Nephron progenitor cell (in vitro differentiated cells): Measurements from ENCODE around the gene ACOX3.

Experiments
- DNase-seq: peaks from one replicate; pipeline ENCODE4 v3.0.0; 2021
- H3K27ac Mint-ChIP-seq: 2 replicates; pipeline ENCODE4 v1.8.0; 2021; ENCODE audit warnings: mild to moderate bottlenecking, moderate library complexity, mixed read lengths
- H3K27me3 Mint-ChIP-seq: 2 replicates; pipeline ENCODE4 v1.8.0; 2021; ENCODE audit warnings: mild to moderate bottlenecking, low read depth, mixed read lengths; ENCODE audit not compliant: poor library complexity
- H3K36me3 Mint-ChIP-seq: 2 replicates; pipeline ENCODE4 v1.8.0; 2021; ENCODE audit warnings: low read depth, mixed read lengths
- H3K4me1 Mint-ChIP-seq: 2 replicates; pipeline ENCODE4 v1.8.0; 2021; ENCODE audit warnings: mixed read lengths
- H3K4me3 Mint-ChIP-seq: 2 replicates; pipeline ENCODE4 v1.8.0; 2021; ENCODE audit warnings: mild to moderate bottlenecking, moderate library complexity, mixed read lengths
- H3K9me3 Mint-ChIP-seq: 2 replicates; pipeline ENCODE4 v1.8.0; 2021; ENCODE audit warnings: mild to moderate bottlenecking, moderate library complexity, mixed read lengths
- TF ChIP-seq, protein P1 (sequence below): fragments of 200-600 bp; sonication (generic); IDR thresholded peaks from 2 replicates; pipeline ENCODE4 v1.5.0; 2021; ENCODE audit warnings: antibody characterized with exemption

ACOX3 gene

DNA sequence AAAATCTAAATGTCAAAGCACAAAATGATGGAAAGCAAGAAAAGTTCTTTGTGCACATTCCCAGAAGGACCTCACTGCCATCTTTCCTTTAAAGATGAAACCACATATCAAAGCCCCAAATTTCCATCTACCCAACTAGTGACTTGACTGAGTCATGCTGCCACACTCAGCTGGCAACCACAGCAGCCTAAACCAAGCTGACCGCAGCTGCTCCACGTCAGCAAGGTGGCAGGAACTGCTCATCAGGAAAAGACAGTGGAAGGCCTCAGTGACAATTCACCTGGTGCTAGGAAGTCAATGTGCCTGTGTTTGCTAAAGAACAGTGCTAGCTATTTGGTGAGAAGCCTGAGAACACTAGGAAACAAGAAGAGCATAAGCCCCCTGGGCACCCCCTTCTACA lies 26.1 kb downstream of the ACOX3 start:
- Mint-ChIP-seq H3K4me1 (peaks cover 6% of the 10 kb centered on the region), H3K27me3 (no peaks in the 10 kb centered on the region), H3K9me3 (no peaks in the 10 kb centered on the region), H3K4me3 (no peak overlapping the region), H3K36me3 (peaks cover 23% of the 10 kb centered on the region), H3K27ac (no peak overlapping the region)
- TF ChIP-seq, protein P1, sequence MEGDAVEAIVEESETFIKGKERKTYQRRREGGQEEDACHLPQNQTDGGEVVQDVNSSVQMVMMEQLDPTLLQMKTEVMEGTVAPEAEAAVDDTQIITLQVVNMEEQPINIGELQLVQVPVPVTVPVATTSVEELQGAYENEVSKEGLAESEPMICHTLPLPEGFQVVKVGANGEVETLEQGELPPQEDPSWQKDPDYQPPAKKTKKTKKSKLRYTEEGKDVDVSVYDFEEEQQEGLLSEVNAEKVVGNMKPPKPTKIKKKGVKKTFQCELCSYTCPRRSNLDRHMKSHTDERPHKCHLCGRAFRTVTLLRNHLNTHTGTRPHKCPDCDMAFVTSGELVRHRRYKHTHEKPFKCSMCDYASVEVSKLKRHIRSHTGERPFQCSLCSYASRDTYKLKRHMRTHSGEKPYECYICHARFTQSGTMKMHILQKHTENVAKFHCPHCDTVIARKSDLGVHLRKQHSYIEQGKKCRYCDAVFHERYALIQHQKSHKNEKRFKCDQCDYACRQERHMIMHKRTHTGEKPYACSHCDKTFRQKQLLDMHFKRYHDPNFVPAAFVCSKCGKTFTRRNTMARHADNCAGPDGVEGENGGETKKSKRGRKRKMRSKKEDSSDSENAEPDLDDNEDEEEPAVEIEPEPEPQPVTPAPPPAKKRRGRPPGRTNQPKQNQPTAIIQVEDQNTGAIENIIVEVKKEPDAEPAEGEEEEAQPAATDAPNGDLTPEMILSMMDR: no peak
- no peak for DNase-seq

DNA sequence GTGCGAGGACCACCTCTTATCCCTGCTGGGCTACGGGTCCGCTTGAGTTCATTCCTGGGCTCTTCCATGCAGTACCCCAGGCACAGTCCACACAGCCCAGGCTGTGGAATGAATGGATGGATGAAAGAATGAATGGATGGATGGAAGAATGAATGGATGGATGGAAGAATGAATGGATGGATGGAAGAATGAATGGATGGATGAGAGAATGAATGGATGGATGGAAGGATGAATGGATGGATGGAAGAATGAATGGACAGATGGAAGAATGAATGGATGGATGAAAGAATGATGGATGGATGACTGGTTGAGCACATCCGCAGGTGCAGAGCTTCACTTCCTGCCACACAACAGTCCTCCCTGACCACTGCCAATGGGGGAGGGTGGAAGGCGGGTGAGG lies 28.2 kb downstream of the ACOX3 start:
- Mint-ChIP-seq H3K27ac (no peak overlapping the region), H3K36me3 (peaks cover 37% of the 10 kb centered on the region), H3K9me3 (no peaks in the 10 kb centered on the region), H3K4me3 (no peak overlapping the region), H3K27me3 (peaks cover 4% of the 10 kb centered on the region), H3K4me1 (peaks cover 6% of the 10 kb centered on the region)
- no peak for DNase-seq
- TF ChIP-seq, protein P1: no peak

DNA sequence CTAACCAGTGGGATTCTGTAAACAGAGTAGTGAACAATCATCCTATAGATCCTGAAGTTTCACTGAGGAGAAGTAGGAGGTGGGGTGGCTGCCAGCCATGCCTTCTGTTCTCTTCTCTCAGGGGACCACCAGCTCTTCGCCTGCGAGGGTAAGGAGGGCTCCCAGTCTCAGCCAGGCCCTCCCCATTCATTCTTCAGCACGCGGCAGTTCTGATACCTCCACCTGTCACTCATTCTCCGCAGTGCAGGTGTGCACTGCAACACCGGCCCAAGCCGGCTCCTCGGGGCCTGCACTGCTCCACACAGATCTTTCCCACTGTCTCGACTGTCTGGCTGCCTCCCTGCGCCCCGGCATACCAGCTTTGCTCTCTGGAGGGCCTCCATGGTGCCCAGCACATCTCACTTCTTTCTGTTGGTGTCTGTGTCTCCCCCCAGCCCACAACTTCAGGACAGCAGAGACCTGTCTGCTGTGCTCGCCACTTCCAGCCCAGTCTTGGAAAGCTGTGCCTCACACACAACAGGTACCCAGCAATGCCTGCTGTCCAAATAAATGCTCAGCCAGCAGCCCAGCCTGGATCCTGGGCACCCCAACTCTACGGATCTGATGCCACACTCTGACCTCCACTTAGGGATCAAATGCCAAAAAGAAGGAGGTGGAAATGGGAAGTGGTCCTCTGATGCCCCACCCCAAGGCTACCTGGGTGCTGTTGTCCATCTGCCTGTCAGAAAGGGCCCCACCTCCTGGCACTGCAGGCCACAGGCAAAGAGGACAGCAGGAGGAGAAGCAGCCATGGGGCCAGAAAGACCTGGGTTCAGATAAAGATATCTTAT lies 29.0 kb downstream of the ACOX3 start:
- H3K4me1 Mint-ChIP-seq: peaks cover 6% of the 10 kb centered on the region
- H3K27ac Mint-ChIP-seq: no peak overlapping the region
- H3K27me3 Mint-ChIP-seq: peaks cover 5% of the 10 kb centered on the region
- no peak overlapping the region for H3K4me3 Mint-ChIP-seq
- no peak for DNase-seq
- TF ChIP-seq, protein P1: no peak
- H3K9me3 Mint-ChIP-seq: peaks cover 2% of the 10 kb centered on the region
- H3K36me3 Mint-ChIP-seq: peaks cover 44% of the 10 kb centered on the region

DNA sequence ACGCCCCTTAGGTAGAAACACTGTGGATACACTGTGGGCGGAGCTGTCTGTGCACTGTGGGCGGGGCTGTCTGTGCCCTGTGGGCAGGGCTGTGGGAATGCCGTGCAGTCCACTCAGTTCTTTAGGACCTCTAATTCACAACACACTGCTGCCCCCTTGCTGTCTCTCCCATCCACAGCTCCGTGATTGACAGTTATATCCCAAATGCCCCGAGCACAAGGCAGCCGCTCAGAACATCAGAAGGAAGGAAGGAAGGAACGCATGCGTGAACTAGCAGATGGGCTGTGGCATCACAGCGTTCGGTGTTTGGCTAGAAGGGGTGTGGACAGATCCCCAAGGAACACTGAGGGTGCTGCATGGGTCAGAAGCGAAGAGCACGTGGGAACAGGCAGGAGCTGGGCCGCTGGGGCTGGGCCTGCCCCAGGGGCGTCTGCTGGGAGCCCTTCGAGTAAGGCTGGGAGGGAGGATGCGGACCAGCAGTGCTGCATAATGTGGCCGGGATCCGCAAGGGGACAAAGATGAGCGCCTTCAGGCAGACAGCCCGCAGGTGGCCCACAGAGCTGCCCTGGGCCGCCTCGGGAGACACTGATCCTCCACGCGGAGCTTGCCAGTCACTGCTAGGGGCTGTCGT lies 29.8 kb downstream of the ACOX3 start:
- Mint-ChIP-seq H3K27me3 (peaks cover 7% of the 10 kb centered on the region), H3K4me3 (no peak overlapping the region), H3K27ac (peak overlapping the region; percentile 72), H3K4me1 (peaks cover 6% of the 10 kb centered on the region), H3K9me3 (peaks cover 10% of the 10 kb centered on the region), H3K36me3 (peaks cover 52% of the 10 kb centered on the region)
- peak; percentile 83 for DNase-seq
- TF ChIP-seq, protein P1: peak; percentile 35

DNA sequence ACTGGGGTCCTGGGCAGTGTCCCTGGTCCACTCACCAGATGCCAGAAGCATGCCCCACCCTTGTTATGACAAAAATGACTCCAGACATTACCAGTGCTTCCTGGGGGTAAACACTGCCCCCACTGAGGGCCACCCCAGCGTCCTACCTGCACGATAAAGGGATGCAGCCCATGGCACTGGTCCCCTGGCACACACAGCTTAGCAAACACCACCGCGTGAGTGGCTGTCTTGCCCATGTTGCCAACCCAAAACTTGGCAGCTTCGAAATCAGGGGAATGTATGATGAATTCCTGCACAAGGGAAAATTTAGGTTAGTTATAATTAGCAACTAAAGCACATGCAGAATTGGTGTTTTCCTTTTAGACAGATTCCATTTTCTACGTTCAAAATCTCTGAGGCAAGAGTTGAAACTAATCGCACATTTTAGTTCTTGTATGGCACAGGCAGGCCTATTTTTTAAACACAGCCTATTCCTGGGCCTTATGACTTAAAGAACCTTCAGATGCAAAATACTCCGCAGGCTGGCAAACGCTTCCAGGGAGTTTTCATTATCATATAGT lies 30.4 kb downstream of the ACOX3 start:
- peaks cover 6% of the 10 kb centered on the region for H3K4me1 Mint-ChIP-seq
- TF ChIP-seq, protein P1: no peak
- H3K36me3 Mint-ChIP-seq: peaks cover 58% of the 10 kb centered on the region
- H3K27ac Mint-ChIP-seq: no peak overlapping the region
- peaks cover 13% of the 10 kb centered on the region for H3K9me3 Mint-ChIP-seq
- DNase-seq: no peak
- no peak overlapping the region for H3K4me3 Mint-ChIP-seq
- H3K27me3 Mint-ChIP-seq: peaks cover 7% of the 10 kb centered on the region
